Spleen (tissue), 7 donors: ENCODE measurements around the gene ATAD5.

Experiments
- CTCF ChIP-seq, 11 experiments: fragments of 200-600 bp in 7 of 11; fragments of 450-650 bp in 4 of 11; sonication (generic) in 4 of 11; IDR thresholded peaks in 8 of 11; conservative IDR thresholded peaks in 3 of 11; 1 replicate in 7 of 11; 2 replicates in 4 of 11; pipeline versions ENCODE4 v1.4.0 to v1.8.0; 2016 to 2021; ENCODE audit warnings: antibody characterized with exemption in 11 of 11, inconsistent platforms in 4 of 11, mild to moderate bottlenecking in 1 of 11
- POLR2A ChIP-seq, 3 donors: fragments of 450-650 bp; IDR thresholded peaks; one replicate each; pipeline ENCODE4 v1.5.1; 2017; ENCODE audit warnings: antibody characterized with exemption in 3 of 3, mild to moderate bottlenecking in 1 of 3
- POLR2AphosphoS5 ChIP-seq, 3 donors: sonication (generic); formaldehyde crosslinking; IDR thresholded peaks; one replicate each; pipeline ENCODE4 v1.5.1; 2017; ENCODE audit warnings: antibody characterized with exemption in 3 of 3
- donor health status: DM: no; HTN: no; CAD: no; lungs with moderate emphysema.
- donor health status: DM: no; HTN: no; CAD: no.
- donor health status: DM: no; HTN: no; CAD: no.

- TF ChIP-seq CTCF (IDR thresholded peaks at IDR 0.05 in 8 of 11, conservative IDR thresholded peaks at IDR 0.05 in 3 of 11): peak in 10 of 11 experiments; percentile 13 to 88 (median 72)
- TF ChIP-seq POLR2A (IDR thresholded peaks at IDR 0.05): peak; percentile 47 to 86 (median 67)
- peak; percentile 95 to 96 (median 96) for TF ChIP-seq POLR2AphosphoS5 (IDR thresholded peaks at IDR 0.05)
These were observed 7.2 kb upstream of the ATAD5 start, which contains the start of gene CRLF3 for GRCh38 chr17:30824356-30825145.
